HG03457 (cell line): ENCODE data around the gene KCNE2.
"Not testable (repeated sequence)": the region's sequence is repeated elsewhere in the genome, so short reads cannot be mapped to it uniquely, and the experiment has no call there.

ENCODE experiments used
- ATAC-seq: cut with Tn5 transposase; IDR thresholded peaks from one replicate; pipeline ENCODE4 v1.9.1; 2021; ENCODE audit warnings: moderate number of reproducible peaks; ENCODE audit not compliant: unreplicated experiment

The KCNE2 gene

GRCh38 chr21:34405686-34406085 lies 41.9 kb downstream of the KCNE2 start:
- not testable (repeated sequence) for ATAC-seq

GRCh38 chr21:34406102-34406501 lies 42.3 kb downstream of the KCNE2 start:
- ATAC-seq = not testable (repeated sequence)

GRCh38 chr21:34406676-34407075 lies 42.9 kb downstream of the KCNE2 start:
- ATAC-seq = not testable (repeated sequence)

GRCh38 chr21:34407294-34407693 lies 43.5 kb downstream of the KCNE2 start:
- not testable (repeated sequence) for ATAC-seq

GRCh38 chr21:34417448-34418077 lies 53.8 kb downstream of the KCNE2 start:
- not testable (repeated sequence) for ATAC-seq
